ENCODE measurements around the gene KRTAP12-3.
"Not testable (repeated sequence)": the region's sequence is repeated elsewhere in the genome, so short reads cannot be mapped to it uniquely, and the experiment has no call there.

- TF ChIP-seq EZH2phosphoT487, CTCF (IDR thresholded peaks at IDR 0.05): not testable (repeated sequence)
These were observed 32.0 kb downstream of the KRTAP12-3 start for GRCh38 chr21:44689740-44690139.
